Choroid plexus epithelial cell (primary cell): ENCODE results near the gene INPP5F.

Experiments used
- DNase-seq: peaks from one replicate; pipeline ENCODE4 v3.0.0-alpha.2; 2010; ENCODE audit warnings: low read depth
- H3K4me3 ChIP-seq: 2 replicates; pipeline ENCODE4 v1.5.1; 2011; ENCODE audit warnings: low read depth, mild to moderate bottlenecking, control low read depth, low read length, moderate library complexity
- TF ChIP-seq, protein P1 (sequence below): conservative IDR thresholded peaks from 2 replicates; pipeline ENCODE4 v1.5.1; 2011; ENCODE audit warnings: low read depth, mild to moderate bottlenecking, control low read depth, inconsistent platforms, low read length, moderate library complexity

The INPP5F gene

DNA sequence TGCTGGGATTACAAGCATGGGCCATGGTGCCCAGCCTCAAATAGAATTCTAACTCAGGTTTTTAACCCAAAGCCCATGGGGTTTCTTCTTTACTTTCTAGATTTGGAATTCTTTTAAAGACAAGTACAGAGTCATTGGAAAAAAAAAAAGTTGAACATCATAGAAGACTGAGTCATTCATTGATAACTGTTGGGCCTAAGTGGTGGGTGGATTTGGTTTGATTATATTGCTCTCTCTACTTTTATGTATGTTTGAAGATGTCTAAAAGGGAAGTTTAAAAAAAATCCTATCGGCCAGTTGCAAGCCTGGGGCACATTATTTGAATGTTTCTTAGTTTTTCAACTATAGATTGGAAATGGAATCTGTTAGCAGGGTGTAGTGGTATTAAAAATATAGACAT lies 49.7 kb downstream of the INPP5F start:
- TF ChIP-seq, protein P1, sequence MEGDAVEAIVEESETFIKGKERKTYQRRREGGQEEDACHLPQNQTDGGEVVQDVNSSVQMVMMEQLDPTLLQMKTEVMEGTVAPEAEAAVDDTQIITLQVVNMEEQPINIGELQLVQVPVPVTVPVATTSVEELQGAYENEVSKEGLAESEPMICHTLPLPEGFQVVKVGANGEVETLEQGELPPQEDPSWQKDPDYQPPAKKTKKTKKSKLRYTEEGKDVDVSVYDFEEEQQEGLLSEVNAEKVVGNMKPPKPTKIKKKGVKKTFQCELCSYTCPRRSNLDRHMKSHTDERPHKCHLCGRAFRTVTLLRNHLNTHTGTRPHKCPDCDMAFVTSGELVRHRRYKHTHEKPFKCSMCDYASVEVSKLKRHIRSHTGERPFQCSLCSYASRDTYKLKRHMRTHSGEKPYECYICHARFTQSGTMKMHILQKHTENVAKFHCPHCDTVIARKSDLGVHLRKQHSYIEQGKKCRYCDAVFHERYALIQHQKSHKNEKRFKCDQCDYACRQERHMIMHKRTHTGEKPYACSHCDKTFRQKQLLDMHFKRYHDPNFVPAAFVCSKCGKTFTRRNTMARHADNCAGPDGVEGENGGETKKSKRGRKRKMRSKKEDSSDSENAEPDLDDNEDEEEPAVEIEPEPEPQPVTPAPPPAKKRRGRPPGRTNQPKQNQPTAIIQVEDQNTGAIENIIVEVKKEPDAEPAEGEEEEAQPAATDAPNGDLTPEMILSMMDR, result no peak
- no peak for DNase-seq
- no peak overlapping the region for H3K4me3 ChIP-seq

DNA sequence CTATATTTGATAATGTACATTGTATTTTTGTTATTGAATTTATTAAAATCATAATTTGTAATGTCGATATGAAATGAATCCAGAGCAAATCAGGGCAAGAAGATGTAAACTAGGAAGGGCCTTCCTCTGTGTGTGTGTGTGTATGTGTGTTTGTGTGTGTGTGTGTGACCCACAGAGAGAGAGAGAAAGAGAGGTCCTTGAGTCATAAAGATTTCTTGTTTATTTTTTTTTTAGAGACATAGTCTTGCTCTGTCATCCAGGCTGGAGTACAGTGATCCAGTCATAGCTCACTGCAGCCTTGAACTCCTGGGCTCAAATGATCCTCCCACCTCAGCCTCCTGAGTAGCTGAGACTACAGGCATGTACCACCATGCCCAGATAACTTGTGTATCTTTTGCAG lies 50.7 kb downstream of the INPP5F start:
- DNase-seq, result no peak
- TF ChIP-seq, protein P1, result no peak
- H3K4me3 ChIP-seq, result no peak overlapping the region

DNA sequence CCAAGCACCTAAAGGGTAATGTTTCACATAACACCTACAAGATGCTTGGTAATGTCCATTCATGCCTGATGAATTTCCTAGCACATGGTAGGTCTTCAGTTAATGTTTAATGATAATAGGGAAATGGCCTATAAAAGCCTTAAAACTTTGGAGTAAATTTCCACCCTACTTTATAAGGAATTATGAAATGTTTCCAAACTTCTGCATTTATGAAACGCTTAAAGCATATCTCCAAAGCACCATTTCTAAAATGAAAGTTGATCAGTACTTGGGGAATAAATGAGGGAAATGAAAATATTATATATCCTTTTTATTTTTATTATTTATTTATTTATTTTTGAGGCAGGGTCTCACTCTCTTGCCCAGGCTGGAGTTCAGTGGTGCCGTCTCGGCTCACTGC lies 51.8 kb downstream of the INPP5F start:
- DNase-seq, result no peak
- no peak overlapping the region for H3K4me3 ChIP-seq
- TF ChIP-seq, protein P1, result no peak

DNA sequence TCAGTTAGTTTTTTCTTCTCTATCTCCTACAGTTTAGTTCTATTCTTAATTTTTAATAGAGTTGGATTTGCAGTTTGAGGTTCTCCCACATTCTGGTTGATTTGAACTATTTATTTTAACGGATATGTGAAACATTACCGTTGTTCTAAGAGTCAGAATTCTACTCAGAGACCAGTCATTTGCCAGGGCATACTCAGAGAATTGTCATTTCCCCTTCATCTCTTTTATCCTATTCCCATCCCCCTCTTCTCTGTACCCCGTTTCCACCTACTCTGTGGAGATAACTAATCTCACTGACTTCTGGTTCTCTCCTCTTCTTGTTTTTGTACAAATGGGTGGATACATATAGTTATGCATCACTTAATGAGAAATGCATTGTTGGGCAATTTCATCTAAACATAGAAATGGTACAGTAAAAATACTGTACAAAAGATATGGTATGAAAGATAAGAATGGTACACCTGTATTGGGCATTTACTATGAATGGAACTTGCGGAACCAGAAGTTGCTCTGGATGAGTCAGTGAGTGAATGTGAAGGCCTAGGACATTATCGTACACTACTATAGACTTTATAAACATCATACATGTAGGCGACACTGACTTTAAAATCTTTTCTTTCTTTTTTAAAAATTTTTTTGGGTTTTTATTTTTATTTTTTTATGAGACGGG lies 53.1 kb downstream of the INPP5F start:
- no peak for DNase-seq
- TF ChIP-seq, protein P1, result no peak
- H3K4me3 ChIP-seq, result no peak overlapping the region

DNA sequence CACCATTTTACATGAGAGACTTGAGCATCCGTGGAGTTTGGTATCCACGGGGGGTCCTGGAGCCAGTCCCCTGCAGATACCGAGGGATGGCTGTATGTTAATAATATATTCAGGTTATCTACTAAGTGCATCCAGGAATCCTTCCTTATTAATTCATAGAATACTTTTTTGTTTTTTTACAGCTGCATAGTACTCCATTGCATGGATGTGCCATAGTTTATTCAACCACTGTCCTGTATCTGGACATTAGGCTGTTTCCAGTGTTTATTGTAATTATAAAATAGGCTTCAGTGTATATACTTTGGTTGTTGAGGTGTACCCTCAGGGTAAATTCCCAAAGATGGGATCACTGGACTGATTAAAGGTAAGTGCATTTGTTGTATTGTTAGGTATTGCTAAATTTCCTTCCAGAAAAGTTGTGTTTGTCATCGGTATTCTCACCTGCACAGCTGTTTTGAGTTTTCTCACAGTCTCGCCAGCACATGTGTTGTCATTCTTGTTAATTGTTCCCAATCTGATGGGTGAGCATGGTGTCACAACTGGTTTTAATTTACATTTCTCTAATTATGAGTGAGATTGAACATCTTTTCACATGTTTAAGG lies 55.1 kb downstream of the INPP5F start:
- no peak for DNase-seq
- no peak overlapping the region for H3K4me3 ChIP-seq
- TF ChIP-seq, protein P1, result no peak

DNA sequence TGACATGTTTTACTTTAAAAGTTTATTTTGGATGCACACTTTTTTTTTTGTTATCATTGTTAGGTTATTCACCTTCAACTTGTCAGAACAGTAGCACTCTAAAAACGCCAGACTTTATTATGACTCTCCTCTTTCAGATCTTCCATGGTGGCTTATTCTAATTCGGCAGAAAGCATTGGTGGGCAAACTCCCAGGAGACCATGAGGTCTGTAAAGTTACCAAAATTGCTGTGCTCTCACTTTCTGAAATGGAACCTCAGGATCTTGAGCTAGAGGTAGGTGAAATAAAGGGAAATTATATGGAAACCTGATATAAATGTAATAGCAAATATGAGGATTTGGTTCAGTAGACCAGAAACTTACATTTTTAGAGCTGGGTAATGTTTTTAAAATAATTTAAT lies 55.6 kb downstream of the INPP5F start:
- TF ChIP-seq, protein P1, result no peak
- DNase-seq, result no peak
- H3K4me3 ChIP-seq, result no peak overlapping the region
